Vagina (tissue), 2 donors: ENCODE measurements around the gene SERPINA5.

Experiments used
- POLR2AphosphoS5 ChIP-seq, 2 donors: sonication (generic); formaldehyde crosslinking; IDR thresholded peaks; one replicate each; pipeline ENCODE4 v1.9.0; 2017; ENCODE audit warnings: antibody characterized with exemption in 2 of 2, mild to moderate bottlenecking in 2 of 2, low read depth in 1 of 2; ENCODE audit not compliant: insufficient read depth in 1 of 2
- TF ChIP-seq, protein P1 (sequence below), 3 experiments: fragments of 450-650 bp in 2 of 3; fragments of 200-600 bp in 1 of 3; sonication (generic) in 1 of 3; IDR thresholded peaks; one replicate each; pipeline ENCODE4 v1.5.1; 2017 to 2019; ENCODE audit warnings: antibody characterized with exemption in 3 of 3, mild to moderate bottlenecking in 2 of 3, moderate library complexity in 2 of 3

DNA sequence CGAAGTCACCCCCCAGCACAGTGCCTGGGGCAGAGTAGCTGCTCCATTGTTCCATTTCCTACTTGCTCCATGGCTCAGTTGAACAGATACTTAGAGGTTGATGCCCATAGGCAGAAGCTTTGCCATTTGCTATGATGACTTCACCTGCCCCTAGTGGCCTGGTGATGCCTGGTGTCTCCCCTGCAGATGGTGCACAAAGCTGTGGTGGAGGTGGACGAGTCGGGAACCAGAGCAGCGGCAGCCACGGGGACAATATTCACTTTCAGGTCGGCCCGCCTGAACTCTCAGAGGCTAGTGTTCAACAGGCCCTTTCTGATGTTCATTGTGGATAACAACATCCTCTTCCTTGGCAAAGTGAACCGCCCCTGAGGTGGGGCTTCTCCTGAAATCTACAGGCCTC lies 10.6 kb downstream of the SERPINA5 start:
- TF ChIP-seq POLR2AphosphoS5 (IDR thresholded peaks at IDR 0.05; ENCODE audit: insufficient read depth in 1 of 2, low read depth in 1 of 2), result no peak
- TF ChIP-seq, protein P1, sequence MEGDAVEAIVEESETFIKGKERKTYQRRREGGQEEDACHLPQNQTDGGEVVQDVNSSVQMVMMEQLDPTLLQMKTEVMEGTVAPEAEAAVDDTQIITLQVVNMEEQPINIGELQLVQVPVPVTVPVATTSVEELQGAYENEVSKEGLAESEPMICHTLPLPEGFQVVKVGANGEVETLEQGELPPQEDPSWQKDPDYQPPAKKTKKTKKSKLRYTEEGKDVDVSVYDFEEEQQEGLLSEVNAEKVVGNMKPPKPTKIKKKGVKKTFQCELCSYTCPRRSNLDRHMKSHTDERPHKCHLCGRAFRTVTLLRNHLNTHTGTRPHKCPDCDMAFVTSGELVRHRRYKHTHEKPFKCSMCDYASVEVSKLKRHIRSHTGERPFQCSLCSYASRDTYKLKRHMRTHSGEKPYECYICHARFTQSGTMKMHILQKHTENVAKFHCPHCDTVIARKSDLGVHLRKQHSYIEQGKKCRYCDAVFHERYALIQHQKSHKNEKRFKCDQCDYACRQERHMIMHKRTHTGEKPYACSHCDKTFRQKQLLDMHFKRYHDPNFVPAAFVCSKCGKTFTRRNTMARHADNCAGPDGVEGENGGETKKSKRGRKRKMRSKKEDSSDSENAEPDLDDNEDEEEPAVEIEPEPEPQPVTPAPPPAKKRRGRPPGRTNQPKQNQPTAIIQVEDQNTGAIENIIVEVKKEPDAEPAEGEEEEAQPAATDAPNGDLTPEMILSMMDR (IDR thresholded peaks at IDR 0.05), result no peak
